Pericardium fibroblast (primary cell): ENCODE results near the gene MRGPRX4. TPM values are rescaled to one million over a fixed set of nuclear protein-coding genes. Genes with fewer than 3 reads are reported as not detected.

Experiments
- total RNA-seq: library from RNA; depleted of rRNA; stranded (reverse); fragments of >200 nt; gene quantifications from 2 replicates; pipeline ENCODE4 v1.2.3, GENCODE V29; 2015

The MRGPRX4 gene
- not detected in 2 replicates for total RNA-seq

DNA sequence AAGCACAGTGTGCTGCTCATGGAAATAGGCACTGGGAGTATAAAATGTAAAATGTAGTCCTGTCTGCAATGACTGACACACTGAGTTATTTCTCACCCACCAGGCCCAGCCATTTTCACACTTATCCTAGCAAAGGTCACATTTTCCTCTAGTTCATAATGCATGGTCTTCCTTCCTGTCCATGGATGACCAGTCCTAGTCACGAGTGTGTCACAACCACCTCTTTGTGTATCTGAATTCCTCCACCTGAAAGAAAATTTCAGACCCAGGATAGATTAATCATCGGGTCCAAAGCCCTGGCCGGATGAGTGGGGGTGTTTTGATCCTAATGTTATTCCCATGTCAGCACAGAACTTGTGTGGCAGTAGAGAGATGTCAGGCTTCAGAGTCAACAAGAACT is at the start of gene MRGPRX4:
Gene MRGPRX4, plus strand, starts transcription at position 172 of the 400 bp plus-strand sequence. CDS start 420 bp downstream, outside the sequence.

DNA sequence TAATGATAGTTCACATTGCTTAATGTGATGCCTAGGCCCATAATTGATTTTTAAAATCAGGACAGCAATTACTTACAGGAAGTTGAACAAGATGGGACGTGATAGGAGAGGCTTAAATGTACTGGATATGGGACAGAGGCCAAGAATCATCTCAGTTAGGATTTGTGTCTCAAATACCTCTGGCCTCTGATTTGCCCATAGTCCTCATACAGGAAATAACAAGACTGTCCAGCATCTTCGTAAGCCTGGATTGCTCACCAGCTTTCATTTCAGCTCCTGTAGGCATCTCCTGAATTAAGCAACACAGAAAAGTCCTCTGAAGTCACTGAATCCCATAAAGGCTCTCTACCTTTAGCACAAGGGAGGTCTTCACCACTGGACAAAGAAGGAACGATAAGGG is 40.3 kb upstream of the MRGPRX4 start, which contains the start of gene MRGPRX3:
Gene MRGPRX3, plus strand, starts transcription at position 231 of the 400 bp plus-strand sequence. CDS start 4,632 bp downstream, outside the sequence.

Other genes with a start within 250 kb of the MRGPRX4 start
- 13.0 and 15.4 TPM in 2 replicates for gene SERGEF, start 159.8 kb upstream of the MRGPRX4 start, total RNA-seq
- gene TPH1, start 126.6 kb upstream of the MRGPRX4 start, total RNA-seq, result 0.23 TPM in 1 of 2 replicates, not detected in the other
- 11.8 and 12.2 TPM in 2 replicates for gene SAAL1, start 66.8 kb upstream of the MRGPRX4 start, total RNA-seq
- not detected in 2 replicates for gene MRGPRX3, start 40.3 kb upstream of the MRGPRX4 start, total RNA-seq
- gene SAA4, start 64.0 kb downstream of the MRGPRX4 start, total RNA-seq, result not detected in 2 replicates
- gene SAA2, start 75.8 kb downstream of the MRGPRX4 start, total RNA-seq, result 0.47 TPM in 1 of 2 replicates, not detected in the other
- 0.34 and 15.5 TPM in 2 replicates for gene SAA1, start 93.4 kb downstream of the MRGPRX4 start, total RNA-seq
- gene HPS5, start 149.3 kb downstream of the MRGPRX4 start, total RNA-seq, result 11.3 and 33.0 TPM in 2 replicates
- gene GTF2H1, start 149.7 kb downstream of the MRGPRX4 start, total RNA-seq, result 41.9 and 55.7 TPM in 2 replicates
- gene LDHA, start 221.7 kb downstream of the MRGPRX4 start, total RNA-seq, result 682 and 1,371 TPM in 2 replicates
- gene LDHC, start 239.5 kb downstream of the MRGPRX4 start, total RNA-seq, result not detected in 2 replicates